OCI-LY7 (cell line): Measurements from ENCODE around the gene PON1.

Experiments used
- CTCF ChIP-seq: fragments of 200-600 bp; sonication (generic); conservative IDR thresholded peaks from 2 replicates; pipeline ENCODE4 v1.5.1; 2014; ENCODE audit warnings: mild to moderate bottlenecking, antibody characterized with exemption, low read length, moderate library complexity, mixed read lengths
- EZH2phosphoT487 ChIP-seq: fragments of 200-600 bp; sonication (generic); IDR thresholded peaks from 2 replicates; pipeline ENCODE4 v1.6.1; 2018; ENCODE audit warnings: low read depth, borderline replicate concordance, mild to moderate bottlenecking, mixed run types, antibody characterized with exemption, low read length, moderate library complexity, mixed read lengths

GRCh38 chr7:95327356-95327755 is 3.0 kb upstream of the PON1 start:
- TF ChIP-seq CTCF (no peak), EZH2phosphoT487 (no peak)
